ENCODE results near the gene ADAM8.

The ADAM8 gene

DNA sequence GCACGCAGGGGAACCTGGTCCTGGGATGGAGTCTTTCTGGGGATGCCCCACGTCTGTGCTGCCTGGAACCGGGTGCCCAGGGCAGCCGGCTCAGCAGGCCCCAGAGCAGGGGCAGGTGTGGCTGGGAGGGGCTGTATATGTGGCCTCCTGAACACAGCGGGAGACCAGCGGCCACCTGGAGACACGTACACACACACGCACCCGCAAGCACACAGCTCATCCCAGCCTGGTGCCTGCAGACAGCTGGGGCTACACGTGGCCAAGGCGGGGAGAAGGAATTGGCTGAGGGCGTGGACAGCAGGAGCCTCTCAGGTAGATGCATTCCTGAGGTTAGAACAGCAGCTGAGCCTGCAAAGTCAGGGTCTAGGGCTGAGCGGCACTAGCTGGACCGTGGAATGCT, 14.0 kb downstream of the ADAM8 start:
- no peaks in the 10 kb centered on the region for H3K36me3 ChIP-seq (ENCODE audit: control insufficient read depth in 5 of 5, insufficient read depth in 5 of 5, low read length in 5 of 5)
- peak overlapping the region in 1 of 5 donors; percentile 30 for H3K9ac ChIP-seq (ENCODE audit: low read length in 5 of 5)
- no peaks in the 10 kb centered on the region for H3K27me3 ChIP-seq (ENCODE audit: control insufficient read depth in 5 of 5, insufficient read depth in 4 of 5, low read length in 5 of 5)
- H3K9me3 ChIP-seq (ENCODE audit: control insufficient read depth in 5 of 5, low read length in 5 of 5): no peaks in the 10 kb centered on the region
- peaks cover 6 to 72% (median 63%) of the 10 kb centered on the region in 5 donors for H3K4me1 ChIP-seq (ENCODE audit: control insufficient read depth in 5 of 5, insufficient read depth in 5 of 5, low read length in 5 of 5)
- H3K27ac ChIP-seq (ENCODE audit: low read depth, low read length): no peak overlapping the region
- H3K4me3 ChIP-seq (ENCODE audit: low read depth in 1 of 5, low read length in 5 of 5): peak overlapping the region in 2 of 5 donors; percentile 54 to 57

DNA sequence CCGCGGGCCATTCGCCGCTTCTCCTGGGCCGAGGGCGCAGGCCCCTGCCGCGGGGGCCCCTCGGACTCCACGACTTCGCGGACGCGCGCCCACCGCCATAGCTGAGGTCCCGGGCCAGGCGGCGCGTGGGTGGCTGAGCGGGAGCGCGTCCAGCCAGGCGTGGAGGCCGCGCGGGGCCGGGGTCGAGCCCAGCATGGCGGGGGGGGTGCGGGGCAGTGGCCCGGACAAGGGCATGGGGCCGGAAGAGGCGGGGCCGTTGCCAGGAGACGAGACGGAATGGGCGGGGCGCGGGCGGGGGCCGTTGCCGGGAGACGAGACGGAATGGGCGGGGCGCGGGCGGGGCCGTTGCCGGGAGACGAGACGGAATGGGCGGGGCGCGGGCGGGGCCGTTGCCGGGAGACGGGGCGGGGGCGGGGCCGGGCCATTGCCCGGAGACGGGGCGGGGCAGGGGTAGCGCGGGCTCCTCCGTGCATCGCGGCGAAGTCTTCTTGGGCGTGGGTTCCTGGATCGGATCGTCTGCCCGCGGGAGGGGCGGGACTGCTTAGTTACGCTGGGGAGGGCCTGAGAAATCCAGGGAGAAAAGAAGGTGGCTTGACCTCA, 14.8 kb downstream of the ADAM8 start:
- H3K27ac ChIP-seq (ENCODE audit: low read depth, low read length): peak overlapping the region; percentile 37
- H3K9ac ChIP-seq (ENCODE audit: low read length in 5 of 5): peak overlapping the region in 4 of 5 donors; percentile 16 to 77 (median 51)
- H3K36me3 ChIP-seq (ENCODE audit: control insufficient read depth in 5 of 5, insufficient read depth in 5 of 5, low read length in 5 of 5): no peaks in the 10 kb centered on the region
- peak overlapping the region; percentile 53 to 74 (median 61) for H3K4me3 ChIP-seq (ENCODE audit: low read depth in 1 of 5, low read length in 5 of 5)
- no peaks in the 10 kb centered on the region for H3K27me3 ChIP-seq (ENCODE audit: control insufficient read depth in 5 of 5, insufficient read depth in 4 of 5, low read length in 5 of 5)
- H3K9me3 ChIP-seq (ENCODE audit: control insufficient read depth in 5 of 5, low read length in 5 of 5): no peaks in the 10 kb centered on the region
- peaks cover 6 to 80% (median 69%) of the 10 kb centered on the region in 5 donors for H3K4me1 ChIP-seq (ENCODE audit: control insufficient read depth in 5 of 5, insufficient read depth in 5 of 5, low read length in 5 of 5)

DNA sequence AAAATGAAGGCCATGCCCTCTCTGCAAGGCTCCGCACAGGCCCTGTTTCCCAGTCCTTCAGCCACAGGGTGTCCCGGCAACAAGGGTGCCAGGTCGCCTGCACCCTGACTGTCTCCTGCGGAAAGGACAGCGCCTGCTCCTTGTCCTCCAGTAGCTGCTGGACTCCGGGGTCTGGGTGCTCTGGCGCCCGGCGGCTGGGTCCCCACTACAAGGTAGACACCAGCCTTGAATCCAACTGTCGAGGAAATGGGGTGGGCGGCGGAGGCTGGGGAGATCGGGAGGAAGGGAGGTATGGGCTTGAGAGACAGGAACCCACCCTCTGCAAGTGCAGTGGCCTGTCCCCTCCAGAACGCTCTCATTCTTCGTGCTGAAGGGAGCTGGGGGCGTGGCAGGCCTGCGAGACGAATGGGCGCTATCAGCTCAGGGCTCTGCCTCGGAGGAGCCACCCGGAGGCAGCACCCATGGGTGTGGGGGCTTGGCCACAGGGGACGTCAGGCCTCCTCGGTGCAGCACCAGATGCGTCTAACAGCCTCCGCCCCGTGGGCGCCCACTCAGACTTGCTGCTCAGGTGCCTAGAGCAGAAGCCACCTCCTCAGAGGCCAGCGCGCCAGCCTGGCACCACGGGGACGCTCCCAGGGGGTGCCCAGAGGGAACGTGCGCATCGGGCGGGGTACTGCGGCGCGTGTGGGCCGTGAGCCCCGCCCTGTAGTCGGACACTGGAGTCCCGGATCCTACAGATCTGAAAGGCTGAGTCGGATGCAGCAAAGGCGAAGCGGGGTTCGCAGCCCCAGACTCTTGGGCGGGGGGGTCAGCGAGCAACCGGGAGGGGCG, 15.6 kb downstream of the ADAM8 start:
- peak overlapping the region; percentile 37 for H3K27ac ChIP-seq (ENCODE audit: low read depth, low read length)
- H3K9me3 ChIP-seq (ENCODE audit: control insufficient read depth in 5 of 5, low read length in 5 of 5): no peaks in the 10 kb centered on the region
- peaks cover 6 to 74% (median 65%) of the 10 kb centered on the region in 5 donors for H3K4me1 ChIP-seq (ENCODE audit: control insufficient read depth in 5 of 5, insufficient read depth in 5 of 5, low read length in 5 of 5)
- H3K27me3 ChIP-seq (ENCODE audit: control insufficient read depth in 5 of 5, insufficient read depth in 4 of 5, low read length in 5 of 5): no peaks in the 10 kb centered on the region
- peak overlapping the region in 4 of 5 donors; percentile 58 to 74 (median 62) for H3K4me3 ChIP-seq (ENCODE audit: low read depth in 1 of 5, low read length in 5 of 5)
- H3K9ac ChIP-seq (ENCODE audit: low read length in 5 of 5): peak overlapping the region in 4 of 5 donors; percentile 16 to 77 (median 62)
- H3K36me3 ChIP-seq (ENCODE audit: control insufficient read depth in 5 of 5, insufficient read depth in 5 of 5, low read length in 5 of 5): no peaks in the 10 kb centered on the region

DNA sequence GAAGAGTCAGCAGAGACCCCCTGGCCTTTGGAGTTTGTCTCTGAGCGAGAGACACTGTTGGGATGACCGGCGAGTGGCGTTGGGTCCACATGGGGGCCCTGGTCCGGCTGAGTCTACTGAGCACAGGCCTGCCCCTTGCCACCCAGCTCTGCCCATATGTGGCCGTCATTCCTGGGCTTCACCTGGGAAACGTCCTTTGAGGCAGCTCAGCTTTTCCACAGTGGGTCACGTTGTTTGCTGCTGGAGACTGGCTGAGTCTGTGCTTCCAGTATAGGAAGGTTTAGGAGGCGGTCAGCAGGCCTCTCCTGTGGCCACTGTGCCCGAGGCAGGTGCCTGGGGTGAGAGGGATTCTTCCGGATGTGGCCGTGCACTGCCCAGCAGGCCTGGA, 17.1 kb downstream of the ADAM8 start:
- Histone ChIP-seq H3K4me1 (ENCODE audit: control insufficient read depth in 5 of 5, insufficient read depth in 5 of 5, low read length in 5 of 5) (peaks cover 6 to 62% (median 56%) of the 10 kb centered on the region in 5 donors), H3K27ac (ENCODE audit: low read depth, low read length) (peak overlapping the region; percentile 12), H3K27me3 (ENCODE audit: control insufficient read depth in 5 of 5, insufficient read depth in 4 of 5, low read length in 5 of 5) (peaks cover 0 to 3% (median 2%) of the 10 kb centered on the region in 5 donors), H3K9ac (ENCODE audit: low read length in 5 of 5) (no peak overlapping the region), H3K9me3 (ENCODE audit: control insufficient read depth in 5 of 5, low read length in 5 of 5) (no peaks in the 10 kb centered on the region), H3K4me3 (ENCODE audit: low read depth in 1 of 5, low read length in 5 of 5) (no peak overlapping the region), H3K36me3 (ENCODE audit: control insufficient read depth in 5 of 5, insufficient read depth in 5 of 5, low read length in 5 of 5) (no peaks in the 10 kb centered on the region)

DNA sequence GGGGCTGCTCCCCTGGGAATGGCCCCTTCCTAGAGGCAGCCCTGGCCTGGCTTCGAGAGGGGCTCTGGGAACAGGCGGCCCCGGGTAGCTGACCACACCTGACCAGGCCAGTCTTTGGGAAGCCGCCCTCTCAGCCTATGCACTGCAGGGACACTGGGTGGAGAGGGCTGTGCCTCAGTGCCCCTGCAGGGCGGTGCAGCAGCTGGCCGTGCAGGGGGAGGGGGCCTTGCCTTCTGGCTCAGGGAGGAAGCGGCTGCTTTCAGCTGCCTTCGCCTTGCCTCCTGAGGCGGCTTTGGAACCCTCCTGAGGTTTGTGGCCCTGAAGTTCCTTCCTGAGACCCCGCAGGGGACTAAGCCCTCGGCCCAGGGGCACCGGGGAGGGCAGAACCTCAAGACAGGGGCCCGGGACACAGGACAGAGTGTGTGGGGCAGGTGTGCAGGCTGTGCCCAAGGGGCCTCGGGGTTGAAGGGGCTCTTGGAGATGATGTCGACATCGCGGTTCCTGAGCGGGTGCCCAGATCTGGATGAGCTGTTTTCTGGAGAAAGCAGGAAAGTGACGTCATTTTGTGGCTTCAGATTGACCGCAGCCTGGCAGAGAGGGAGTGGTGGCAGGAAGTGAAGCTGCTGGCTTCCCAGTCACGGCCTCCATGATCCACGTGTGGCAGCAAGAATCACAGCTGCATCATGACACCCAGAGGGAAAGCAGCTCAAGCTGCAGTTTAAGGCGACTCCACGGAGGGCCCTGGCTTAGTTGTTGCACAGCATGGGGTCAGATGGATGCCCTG, 17.7 kb downstream of the ADAM8 start:
- Histone ChIP-seq H3K27ac (ENCODE audit: low read depth, low read length) (peak overlapping the region; percentile 30), H3K27me3 (ENCODE audit: control insufficient read depth in 5 of 5, insufficient read depth in 4 of 5, low read length in 5 of 5) (peaks cover 0 to 3% (median 2%) of the 10 kb centered on the region in 5 donors), H3K4me3 (ENCODE audit: low read depth in 1 of 5, low read length in 5 of 5) (peak overlapping the region in 1 of 5 donors; percentile 14), H3K4me1 (ENCODE audit: control insufficient read depth in 5 of 5, insufficient read depth in 5 of 5, low read length in 5 of 5) (peaks cover 6 to 57% (median 53%) of the 10 kb centered on the region in 5 donors), H3K9me3 (ENCODE audit: control insufficient read depth in 5 of 5, low read length in 5 of 5) (no peaks in the 10 kb centered on the region), H3K9ac (ENCODE audit: low read length in 5 of 5) (peak overlapping the region in 2 of 5 donors; percentile 15 to 54), H3K36me3 (ENCODE audit: control insufficient read depth in 5 of 5, insufficient read depth in 5 of 5, low read length in 5 of 5) (no peaks in the 10 kb centered on the region)

DNA sequence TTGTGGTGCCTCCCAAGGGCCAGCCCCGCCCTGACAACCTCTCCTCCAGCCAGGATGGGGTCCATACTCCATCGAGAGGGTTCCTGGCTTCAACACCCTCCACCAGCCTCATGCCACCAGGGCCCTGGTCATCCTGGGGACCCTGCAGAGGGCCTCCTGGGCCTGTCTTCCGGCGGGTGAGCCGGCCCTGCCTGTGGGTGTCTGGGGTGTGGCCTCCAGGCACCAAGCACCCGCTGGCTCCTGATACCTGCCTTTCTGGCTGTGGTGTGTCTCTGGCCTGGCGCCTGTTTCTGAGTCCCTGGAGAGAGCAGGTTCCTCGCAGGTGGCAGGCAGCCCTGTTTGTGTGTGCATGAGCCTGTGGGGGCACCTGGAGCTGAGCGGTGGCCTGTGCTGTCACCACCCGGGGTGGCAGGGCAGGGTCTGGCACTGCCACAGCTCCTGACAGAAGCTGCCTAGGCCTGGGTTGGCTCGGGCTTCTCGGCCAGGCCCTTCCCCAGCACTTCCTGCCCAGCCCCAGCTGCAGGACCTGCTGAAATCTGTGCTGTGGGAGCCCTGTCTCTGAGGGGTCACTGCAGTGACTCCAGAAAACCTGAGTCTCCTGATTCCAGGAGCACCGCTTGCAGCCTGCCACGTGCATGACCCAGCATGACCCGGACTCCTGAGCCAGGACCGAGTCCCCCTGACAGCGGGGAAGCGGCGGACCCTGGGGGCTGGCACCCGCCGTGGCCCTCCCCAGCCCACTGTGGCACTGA, 18.4 kb downstream of the ADAM8 start:
- Histone ChIP-seq H3K27me3 (ENCODE audit: control insufficient read depth in 5 of 5, insufficient read depth in 4 of 5, low read length in 5 of 5) (peaks cover 0 to 3% (median 2%) of the 10 kb centered on the region in 5 donors), H3K4me3 (ENCODE audit: low read depth in 1 of 5, low read length in 5 of 5) (peak overlapping the region in 3 of 5 donors; percentile 5 to 47 (median 26)), H3K27ac (ENCODE audit: low read depth, low read length) (peak overlapping the region; percentile 30), H3K9ac (ENCODE audit: low read length in 5 of 5) (peak overlapping the region in 3 of 5 donors; percentile 42 to 58 (median 54)), H3K9me3 (ENCODE audit: control insufficient read depth in 5 of 5, low read length in 5 of 5) (no peaks in the 10 kb centered on the region), H3K36me3 (ENCODE audit: control insufficient read depth in 5 of 5, insufficient read depth in 5 of 5, low read length in 5 of 5) (no peaks in the 10 kb centered on the region), H3K4me1 (ENCODE audit: control insufficient read depth in 5 of 5, insufficient read depth in 5 of 5, low read length in 5 of 5) (peaks cover 6 to 61% (median 53%) of the 10 kb centered on the region in 5 donors)

DNA sequence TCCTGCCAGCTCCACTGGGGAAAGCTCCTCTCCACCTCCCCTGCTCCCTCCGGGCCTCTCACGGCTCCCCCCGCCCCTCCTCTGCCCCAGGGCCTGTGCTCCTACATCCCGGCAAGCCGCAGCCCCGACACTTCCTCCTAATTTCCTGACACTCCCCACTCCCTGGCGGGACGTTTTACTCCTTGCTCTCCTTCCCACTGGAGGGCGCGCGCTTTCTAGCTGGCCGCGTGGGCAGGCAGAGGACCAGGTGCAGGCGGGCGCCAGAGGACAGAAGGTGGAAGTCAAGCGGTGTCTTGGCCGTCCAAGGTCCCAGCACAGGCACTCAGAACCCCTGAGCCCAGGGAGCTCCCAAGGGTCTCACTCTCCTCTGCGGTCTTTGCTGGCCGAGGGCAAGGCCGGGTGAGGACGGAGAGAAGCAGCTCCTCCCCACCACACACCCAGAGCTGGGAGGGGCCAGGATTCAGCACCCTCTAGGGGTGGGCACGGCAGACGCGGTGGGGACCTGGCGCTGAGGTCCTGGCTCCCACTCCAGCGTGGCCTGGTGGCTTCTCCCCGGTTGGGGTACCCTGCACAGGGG, 19.1 kb downstream of the ADAM8 start:
- Histone ChIP-seq H3K27me3 (ENCODE audit: control insufficient read depth in 5 of 5, insufficient read depth in 4 of 5, low read length in 5 of 5) (peaks cover 0 to 3% (median 3%) of the 10 kb centered on the region in 5 donors), H3K27ac (ENCODE audit: low read depth, low read length) (no peak overlapping the region), H3K36me3 (ENCODE audit: control insufficient read depth in 5 of 5, insufficient read depth in 5 of 5, low read length in 5 of 5) (no peaks in the 10 kb centered on the region), H3K9ac (ENCODE audit: low read length in 5 of 5) (peak overlapping the region in 3 of 5 donors; percentile 42 to 58 (median 54)), H3K9me3 (ENCODE audit: control insufficient read depth in 5 of 5, low read length in 5 of 5) (no peaks in the 10 kb centered on the region), H3K4me3 (ENCODE audit: low read depth in 1 of 5, low read length in 5 of 5) (peak overlapping the region in 4 of 5 donors; percentile 5 to 47 (median 30)), H3K4me1 (ENCODE audit: control insufficient read depth in 5 of 5, insufficient read depth in 5 of 5, low read length in 5 of 5) (peaks cover 6 to 57% (median 50%) of the 10 kb centered on the region in 5 donors)

DNA sequence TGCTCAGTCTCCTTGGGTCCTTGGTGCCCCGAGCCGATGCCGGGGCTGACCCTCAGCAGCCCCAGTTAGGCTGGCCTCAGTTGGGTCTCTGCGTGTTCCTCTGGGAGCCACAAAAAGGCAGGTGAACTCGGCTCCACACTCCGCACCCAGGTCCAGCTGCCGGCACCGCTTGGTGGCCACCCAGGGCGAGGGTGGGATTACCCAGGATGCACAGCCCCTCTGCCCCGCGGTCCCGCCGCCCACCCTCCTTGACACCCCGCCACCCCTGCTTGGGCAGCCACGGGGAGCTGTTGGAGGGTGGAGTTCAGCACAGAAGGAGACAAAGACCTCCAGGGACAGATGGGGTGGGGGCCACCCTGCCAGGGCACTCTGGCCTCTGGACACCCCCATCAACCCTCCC, 21.3 kb downstream of the ADAM8 start:
- H3K27ac ChIP-seq (ENCODE audit: low read depth, low read length): no peak overlapping the region
- no peak overlapping the region for H3K9ac ChIP-seq (ENCODE audit: low read length in 5 of 5)
- H3K4me1 ChIP-seq (ENCODE audit: control insufficient read depth in 5 of 5, insufficient read depth in 5 of 5, low read length in 5 of 5): peaks cover 2 to 39% (median 33%) of the 10 kb centered on the region in 5 donors
- no peak overlapping the region for H3K4me3 ChIP-seq (ENCODE audit: low read depth in 1 of 5, low read length in 5 of 5)
- no peaks in the 10 kb centered on the region for H3K9me3 ChIP-seq (ENCODE audit: control insufficient read depth in 5 of 5, low read length in 5 of 5)
- peaks cover 3 to 12% (median 8%) of the 10 kb centered on the region in 5 donors for H3K27me3 ChIP-seq (ENCODE audit: control insufficient read depth in 5 of 5, insufficient read depth in 4 of 5, low read length in 5 of 5)
- no peaks in the 10 kb centered on the region for H3K36me3 ChIP-seq (ENCODE audit: control insufficient read depth in 5 of 5, insufficient read depth in 5 of 5, low read length in 5 of 5)
